Smooth muscle cell (in vitro differentiated cells): ENCODE measurements around the gene ZACN. TPM values are rescaled to one million over a fixed set of nuclear protein-coding genes. Genes with fewer than 3 reads are reported as not detected.
"Not testable (repeated sequence)": the region's sequence is repeated elsewhere in the genome, so short reads cannot be mapped to it uniquely, and the experiment has no call there.

Source experiments
- DNase-seq: peaks from one replicate; lab custom pipeline; 2025; ENCODE audit not compliant: unreplicated experiment; lab: John Stamatoyannopoulos, UW
- H2AFZ ChIP-seq: fragments of 200-600 bp; sonication (generic); 2 replicates; pipeline ENCODE4 v1.6.0; 2016; ENCODE audit warnings: antibody characterized with exemption, low read depth, mild to moderate bottlenecking
- H3F3A ChIP-seq: fragments of 200-600 bp; sonication (generic); 2 replicates; pipeline ENCODE4 v1.6.0; 2017; ENCODE audit warnings: antibody characterized with exemption, low read depth
- H3K27ac ChIP-seq: fragments of 200-600 bp; sonication (generic); 2 replicates; pipeline ENCODE4 v1.5.1; 2016; ENCODE audit warnings: low read depth, mild to moderate bottlenecking
- H3K27me3 ChIP-seq: fragments of 200-600 bp; sonication (generic); 2 replicates; pipeline ENCODE4 v1.6.1; 2016; ENCODE audit warnings: low read depth, mild to moderate bottlenecking
- H3K36me3 ChIP-seq: fragments of 200-600 bp; sonication (generic); 2 replicates; pipeline ENCODE4 v1.5.1; 2016; ENCODE audit warnings: low read depth
- H3K4me1 ChIP-seq: fragments of 200-600 bp; sonication (generic); 2 replicates; pipeline ENCODE4 v1.5.1; 2016; ENCODE audit warnings: low read depth
- H3K4me2 ChIP-seq: fragments of 200-600 bp; sonication (generic); 2 replicates; pipeline ENCODE4 v1.6.0; 2016; ENCODE audit warnings: mild to moderate bottlenecking
- H3K4me3 ChIP-seq: fragments of 200-600 bp; sonication (generic); 2 replicates; pipeline ENCODE4 v1.5.1; 2016; ENCODE audit warnings: mild to moderate bottlenecking
- H3K79me2 ChIP-seq: fragments of 200-600 bp; sonication (generic); 2 replicates; pipeline ENCODE4 v1.6.0; 2016; ENCODE audit warnings: low read depth, mild to moderate bottlenecking
- H3K9ac ChIP-seq: fragments of 200-600 bp; sonication (generic); 2 replicates; pipeline ENCODE4 v1.6.0; 2016; ENCODE audit warnings: low read depth
- H3K9me3 ChIP-seq: fragments of 200-600 bp; sonication (generic); replicated peaks from 2 replicates; pipeline ENCODE4 v1.5.1; 2016; ENCODE audit warnings: low read depth
- H4K20me1 ChIP-seq: fragments of 200-600 bp; sonication (generic); 2 replicates; pipeline ENCODE4 v1.6.0; 2016; ENCODE audit warnings: low read depth
- WGBS: methylation state at CpG from one replicate; pipeline ENCODE4 v1.1.7; 2016; ENCODE audit warnings: low lambda C conversion rate; 5-methylcytosine and 5-hydroxymethylcytosine counted together
- polyA plus RNA-seq: library from polyadenylated mRNA; unstranded; fragments of >200 nt; fragmentation: Nextera tagmentation; extraction: Ambion mirVana; gene quantifications from 2 replicates; pipeline ENCODE4 v1.2.1, GENCODE V29; 2016
- total RNA-seq: library from RNA; depleted of rRNA; stranded (reverse); fragments of >200 nt; gene quantifications from 2 replicates; pipeline ENCODE4 v1.2.3, GENCODE V29; 2014
- TF ChIP-seq, protein P1 (sequence below): fragments of 200-600 bp; sonication (generic); IDR thresholded peaks from 2 replicates; pipeline ENCODE4 v1.5.1; 2017; ENCODE audit warnings: borderline replicate concordance, mild to moderate bottlenecking, antibody characterized with exemption; ENCODE audit not compliant: insufficient read depth, poor library complexity, severe bottlenecking

The ZACN gene
- total and polyA plus RNA-seq, 2 experiments from 2014 or later: 3.4 TPM; not detected in 1

DNA sequence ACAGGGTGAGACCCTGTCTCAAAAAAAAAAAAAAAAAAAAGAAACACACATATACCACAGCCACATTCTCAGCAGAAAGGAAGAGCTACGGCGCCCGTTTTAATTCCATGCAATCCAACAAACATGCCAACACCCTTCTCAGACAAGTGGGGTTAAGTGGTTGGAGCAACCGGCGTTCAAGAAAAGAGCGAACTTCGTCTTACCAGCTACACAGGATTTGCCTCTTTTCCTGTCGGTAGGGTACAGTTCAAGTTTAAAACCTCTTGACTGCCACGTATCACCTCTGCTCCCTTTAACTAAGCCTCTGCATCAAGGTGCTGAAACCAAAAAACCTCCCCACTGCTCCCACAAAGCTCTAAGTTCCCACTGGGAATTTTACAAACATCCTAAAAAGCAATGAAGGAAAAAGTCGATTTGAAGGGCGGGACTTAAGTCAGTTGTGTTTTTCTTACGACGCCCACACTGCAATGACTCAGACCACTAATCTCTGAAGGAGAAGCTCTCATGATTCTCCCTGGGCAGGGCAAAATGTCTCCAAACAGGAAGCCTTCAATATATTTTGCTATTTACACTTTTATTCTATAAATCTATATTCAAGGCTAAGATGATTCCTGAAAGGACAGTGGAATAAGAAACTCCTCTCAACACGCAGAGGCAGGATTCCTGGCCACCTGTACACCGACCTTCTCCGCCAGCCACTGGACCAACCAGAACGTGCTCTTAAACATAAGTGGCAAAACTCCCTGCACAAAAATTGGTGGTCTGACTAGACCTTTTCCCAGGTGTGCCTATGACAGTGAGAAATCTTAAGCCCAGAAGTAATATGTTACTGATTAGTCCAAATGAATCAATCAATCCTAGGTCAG lies 25.5 kb upstream of the ZACN start:
- no peaks in the 10 kb centered on the region for H3K27me3 ChIP-seq
- peaks cover 73% of the 10 kb centered on the region for H4K20me1 ChIP-seq
- peaks cover 26% of the 10 kb centered on the region for H3F3A ChIP-seq
- no peak overlapping the region for H2AFZ ChIP-seq
- DNase-seq: no peak
- peak overlapping the region; percentile 97 for H3K27ac ChIP-seq
- peak overlapping the region; percentile 75 for H3K4me2 ChIP-seq
- H3K4me1 ChIP-seq: peaks cover 8% of the 10 kb centered on the region
- peaks cover 18% of the 10 kb centered on the region for H3K79me2 ChIP-seq
- peaks cover 6% of the 10 kb centered on the region for H3K36me3 ChIP-seq
- 45% methylated on average over 17 of the region's 17 CpGs for WGBS
- H3K9ac ChIP-seq: peak overlapping the region; percentile 83
- TF ChIP-seq, protein P1, sequence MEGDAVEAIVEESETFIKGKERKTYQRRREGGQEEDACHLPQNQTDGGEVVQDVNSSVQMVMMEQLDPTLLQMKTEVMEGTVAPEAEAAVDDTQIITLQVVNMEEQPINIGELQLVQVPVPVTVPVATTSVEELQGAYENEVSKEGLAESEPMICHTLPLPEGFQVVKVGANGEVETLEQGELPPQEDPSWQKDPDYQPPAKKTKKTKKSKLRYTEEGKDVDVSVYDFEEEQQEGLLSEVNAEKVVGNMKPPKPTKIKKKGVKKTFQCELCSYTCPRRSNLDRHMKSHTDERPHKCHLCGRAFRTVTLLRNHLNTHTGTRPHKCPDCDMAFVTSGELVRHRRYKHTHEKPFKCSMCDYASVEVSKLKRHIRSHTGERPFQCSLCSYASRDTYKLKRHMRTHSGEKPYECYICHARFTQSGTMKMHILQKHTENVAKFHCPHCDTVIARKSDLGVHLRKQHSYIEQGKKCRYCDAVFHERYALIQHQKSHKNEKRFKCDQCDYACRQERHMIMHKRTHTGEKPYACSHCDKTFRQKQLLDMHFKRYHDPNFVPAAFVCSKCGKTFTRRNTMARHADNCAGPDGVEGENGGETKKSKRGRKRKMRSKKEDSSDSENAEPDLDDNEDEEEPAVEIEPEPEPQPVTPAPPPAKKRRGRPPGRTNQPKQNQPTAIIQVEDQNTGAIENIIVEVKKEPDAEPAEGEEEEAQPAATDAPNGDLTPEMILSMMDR: no peak
- H3K9me3 ChIP-seq: no peaks in the 10 kb centered on the region
- peak overlapping the region; percentile 9 for H3K4me3 ChIP-seq

DNA sequence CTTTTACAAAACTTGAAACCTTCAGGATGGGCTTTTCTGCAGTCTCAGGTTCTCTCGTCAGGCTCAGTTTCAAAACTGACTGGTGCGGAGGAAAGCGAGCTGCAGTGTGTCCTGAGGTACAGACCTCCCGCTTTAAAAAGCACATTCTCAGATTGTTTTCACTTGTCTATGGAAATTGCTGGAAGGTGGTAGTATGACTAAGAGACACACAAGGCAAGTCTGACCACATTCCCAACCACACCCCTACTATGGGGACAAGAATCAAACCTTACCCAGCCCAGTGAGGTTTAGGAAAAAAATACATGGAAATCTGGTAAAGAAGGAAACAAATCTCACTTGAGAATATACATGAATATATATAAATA lies 24.9 kb upstream of the ZACN start:
- Histone ChIP-seq H3K4me3 (peak overlapping the region; percentile 9), H2AFZ (no peak overlapping the region), H3K9me3 (no peaks in the 10 kb centered on the region), H3K27ac (peak overlapping the region; percentile 97), H4K20me1 (peaks cover 67% of the 10 kb centered on the region), H3K9ac (peak overlapping the region; percentile 83), H3K4me2 (peak overlapping the region; percentile 75), H3K79me2 (peaks cover 18% of the 10 kb centered on the region), H3K36me3 (peaks cover 12% of the 10 kb centered on the region), H3F3A (peaks cover 30% of the 10 kb centered on the region), H3K27me3 (no peaks in the 10 kb centered on the region), H3K4me1 (peaks cover 8% of the 10 kb centered on the region)
- TF ChIP-seq, protein P1: no peak
- 65% methylated on average over 4 of the region's 4 CpGs for WGBS
- no peak for DNase-seq

DNA sequence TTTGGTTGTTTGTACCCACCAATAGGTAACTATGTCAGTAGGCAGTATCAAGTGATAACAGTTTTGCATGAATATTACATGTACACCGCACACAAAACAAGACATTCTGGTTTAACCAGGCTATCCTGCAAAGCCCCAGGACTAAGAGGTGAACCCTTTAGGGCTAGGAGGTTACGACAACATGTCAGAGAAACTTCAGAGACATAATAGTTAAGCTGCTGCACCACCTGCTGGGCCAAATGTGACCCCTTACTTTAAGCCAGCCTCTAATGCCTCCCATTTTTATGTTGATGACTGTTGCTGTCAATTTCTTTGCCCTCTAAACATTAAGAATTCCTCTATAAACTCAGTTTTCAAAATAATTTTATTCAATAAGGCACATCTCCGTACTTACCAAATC lies 22.1 kb upstream of the ZACN start:
- Histone ChIP-seq H3K4me1 (peaks cover 4% of the 10 kb centered on the region), H3K4me2 (no peak overlapping the region), H3K36me3 (peaks cover 19% of the 10 kb centered on the region), H3K9ac (no peak overlapping the region), H3K27me3 (no peaks in the 10 kb centered on the region), H3K27ac (no peak overlapping the region), H3K79me2 (peaks cover 8% of the 10 kb centered on the region), H3F3A (peaks cover 30% of the 10 kb centered on the region), H2AFZ (no peak overlapping the region), H3K4me3 (no peak overlapping the region), H4K20me1 (peaks cover 40% of the 10 kb centered on the region), H3K9me3 (no peaks in the 10 kb centered on the region)
- DNase-seq: no peak
- 80% methylated on average over 3 of the region's 3 CpGs for WGBS
- TF ChIP-seq, protein P1: peak; percentile 11

DNA sequence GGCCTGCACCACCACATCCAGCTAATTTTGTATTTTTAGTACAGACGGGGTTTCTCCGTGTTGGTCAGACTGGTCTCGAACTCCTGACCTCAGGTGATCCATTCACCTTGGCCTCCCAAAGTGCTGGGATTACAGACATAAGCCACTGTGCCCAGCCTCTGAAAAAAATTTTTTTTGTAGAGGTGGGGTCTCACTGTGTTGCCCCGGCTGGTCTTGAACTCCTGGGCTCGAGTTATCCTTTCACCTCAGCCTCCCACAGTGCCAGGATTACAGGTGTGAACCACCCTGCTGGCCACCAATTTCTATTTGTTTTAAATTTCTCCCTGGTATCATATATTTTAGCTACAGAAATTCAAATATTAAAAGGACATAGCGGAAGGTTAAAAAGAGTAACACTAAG lies 20.7 kb upstream of the ZACN start:
- Histone ChIP-seq H3K36me3 (peaks cover 20% of the 10 kb centered on the region), H3F3A (peaks cover 30% of the 10 kb centered on the region), H4K20me1 (peaks cover 36% of the 10 kb centered on the region)
- not testable (repeated sequence) for H3K4me3 ChIP-seq, H3K27ac ChIP-seq, H3K4me1 ChIP-seq, H3K9me3 ChIP-seq, H3K79me2 ChIP-seq, H3K9ac ChIP-seq, H2AFZ ChIP-seq, H3K4me2 ChIP-seq, H3K27me3 ChIP-seq, DNase-seq
- 84% methylated on average over 6 of the region's 6 CpGs for WGBS
